Cerebellar cortex (tissue), 1 donor: ENCODE data around the gene KIAA0825.
A peak's percentile ranks its signal among the peaks of the same experiment; 100 is the strongest.
"Not testable (repeated sequence)": the region's sequence is repeated elsewhere in the genome, so short reads cannot be mapped to it uniquely, and the experiment has no call there.

Experiments
- DNase-seq: peaks from one replicate; pipeline ENCODE4 v3.0.0-alpha.2; 2015; ENCODE audit warnings: low spot score

Gene KIAA0825

DNA sequence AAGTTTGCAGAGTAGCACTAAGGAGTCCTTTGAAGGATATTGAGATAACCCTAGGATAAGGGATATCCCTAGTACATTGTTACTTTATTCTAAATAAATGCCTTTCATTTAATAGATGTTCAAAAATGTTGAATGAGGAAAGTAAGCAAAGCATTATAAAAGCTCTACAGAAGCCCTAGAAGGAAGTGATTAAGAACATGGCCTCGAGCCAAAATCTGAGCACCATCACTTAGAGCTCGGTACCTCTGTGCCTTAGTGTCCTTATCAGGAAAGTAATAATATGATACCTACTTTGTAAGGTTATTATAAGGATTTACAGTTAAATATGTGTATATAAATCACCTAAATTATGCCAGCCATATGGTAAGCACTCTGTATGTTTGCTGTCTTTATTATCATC lies 242.6 kb downstream of the KIAA0825 start:
- no peak for DNase-seq

DNA sequence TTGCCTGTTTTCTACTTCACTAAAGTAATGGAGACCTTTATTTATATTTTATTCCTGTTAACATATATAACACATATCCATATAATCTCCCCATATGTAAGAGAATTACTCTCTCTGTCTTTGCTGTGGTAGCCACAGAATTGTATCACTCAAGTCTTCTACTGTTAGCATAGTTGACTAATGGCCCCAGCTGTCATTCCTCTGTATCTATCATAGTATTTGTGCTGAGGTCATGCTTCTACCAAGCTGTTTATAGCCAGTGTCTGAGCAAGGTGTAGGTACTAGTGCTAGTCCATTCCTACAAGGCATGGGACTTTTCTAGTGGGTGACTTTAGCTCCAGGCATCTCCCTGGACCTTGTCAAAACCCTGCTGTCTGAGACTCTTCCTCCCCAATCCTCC lies 244.1 kb downstream of the KIAA0825 start:
- DNase-seq, result no peak

- DNase-seq, result no peak
Observed at GRCh38 chr5:94367900-94368299, 250.5 kb downstream of the KIAA0825 start.

GRCh38 chr5:94366811-94367210 lies 251.6 kb downstream of the KIAA0825 start:
- no peak for DNase-seq

GRCh38 chr5:94362857-94363256 lies 255.5 kb downstream of the KIAA0825 start:
- DNase-seq, result no peak

- peak; percentile 9 for DNase-seq
Observed at GRCh38 chr5:94361832-94362796, 256.3 kb downstream of the KIAA0825 start.

GRCh38 chr5:94361161-94361560 lies 257.2 kb downstream of the KIAA0825 start:
- DNase-seq, result peak; percentile 23

GRCh38 chr5:94360382-94361130 lies 257.8 kb downstream of the KIAA0825 start:
- DNase-seq, result no peak

GRCh38 chr5:94359880-94360279 lies 258.5 kb downstream of the KIAA0825 start:
- no peak for DNase-seq

DNA sequence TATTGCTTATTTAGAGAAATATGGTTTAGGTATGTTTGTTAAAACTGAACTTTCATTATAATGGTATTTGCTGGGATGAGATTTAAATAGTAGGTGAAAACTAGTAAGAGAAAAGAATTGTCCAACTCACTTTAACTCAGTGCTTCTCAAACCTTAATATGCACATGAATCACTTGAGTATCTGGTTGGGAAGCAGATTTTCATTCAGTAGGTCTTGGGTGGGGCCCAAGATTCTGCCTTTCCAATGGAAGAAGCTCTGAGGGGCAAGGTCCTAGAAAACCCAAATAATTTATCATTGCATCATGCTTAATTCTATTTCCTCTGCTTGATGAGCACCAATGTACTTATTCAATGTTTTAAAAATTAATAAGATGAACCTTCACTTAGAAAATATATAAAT lies 262.6 kb downstream of the KIAA0825 start:
- DNase-seq, result no peak

DNA sequence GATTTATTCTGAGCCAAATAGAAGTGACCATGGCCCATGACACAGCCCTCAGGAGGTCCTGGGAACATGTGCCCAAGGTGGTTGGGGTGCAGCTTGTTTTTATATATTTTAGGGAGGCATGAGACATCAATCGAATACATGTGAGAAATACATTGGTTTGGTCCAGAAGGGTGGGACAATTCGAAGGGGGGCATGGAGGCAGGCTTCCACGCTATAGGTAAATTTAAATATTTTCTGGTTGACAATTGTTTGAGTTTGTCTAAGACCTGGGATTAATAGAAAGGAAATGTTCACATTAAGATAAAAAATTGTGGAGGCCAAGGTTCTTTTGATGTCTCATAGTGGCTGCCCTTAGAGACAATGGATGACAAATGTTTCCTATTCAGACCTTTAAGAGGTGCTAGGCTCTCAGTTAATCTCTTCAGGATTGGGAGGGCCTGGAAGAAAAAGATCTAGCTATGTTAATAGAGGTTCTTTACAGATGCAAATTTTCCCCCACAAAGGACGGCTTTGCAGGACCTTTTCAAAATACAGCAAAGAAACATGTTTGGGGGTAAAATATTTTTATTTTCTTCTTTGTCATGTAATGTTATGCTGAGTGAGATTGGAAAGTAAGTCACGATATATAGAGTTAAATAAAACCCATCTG lies 263.4 kb downstream of the KIAA0825 start:
- not testable (repeated sequence) for DNase-seq

DNA sequence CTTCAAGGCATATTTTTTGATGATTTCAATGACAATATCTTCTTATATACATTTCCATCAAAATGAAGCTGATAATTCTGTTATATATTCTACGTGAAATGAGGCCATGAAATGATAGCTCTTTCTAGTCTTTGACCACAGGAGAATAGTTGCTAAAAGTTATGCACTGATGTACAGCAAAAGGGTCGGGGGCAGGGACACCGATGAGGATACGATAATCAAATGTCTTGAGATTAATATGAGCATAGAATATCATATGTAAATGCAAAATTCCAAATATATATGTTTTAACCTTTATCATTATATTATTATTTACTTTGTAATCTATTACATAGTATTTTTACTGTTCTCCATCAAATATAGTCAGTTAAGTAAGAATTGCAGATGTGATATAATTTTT lies 264.8 kb downstream of the KIAA0825 start:
- DNase-seq, result no peak

- no peak for DNase-seq
Observed at GRCh38 chr5:94347130-94347529, 271.3 kb downstream of the KIAA0825 start.

DNA sequence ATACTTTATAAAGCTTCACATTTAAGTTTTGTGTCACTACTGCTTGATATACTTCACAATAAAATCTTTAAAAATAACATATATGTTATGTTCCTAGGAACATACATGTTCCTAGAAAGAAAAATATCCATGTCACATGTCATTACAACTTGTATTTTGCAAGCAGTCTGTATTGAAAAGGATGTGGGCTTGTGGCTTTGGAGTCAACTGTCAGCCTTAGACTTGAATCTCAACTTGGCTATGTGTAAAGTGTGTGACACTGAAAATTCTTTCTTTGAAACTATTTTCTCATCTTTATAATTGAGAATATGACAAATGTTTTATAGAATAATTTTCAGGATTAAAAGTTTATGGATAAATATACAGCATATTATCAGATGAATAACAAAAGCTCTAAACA lies 273.1 kb downstream of the KIAA0825 start:
- no peak for DNase-seq

DNA sequence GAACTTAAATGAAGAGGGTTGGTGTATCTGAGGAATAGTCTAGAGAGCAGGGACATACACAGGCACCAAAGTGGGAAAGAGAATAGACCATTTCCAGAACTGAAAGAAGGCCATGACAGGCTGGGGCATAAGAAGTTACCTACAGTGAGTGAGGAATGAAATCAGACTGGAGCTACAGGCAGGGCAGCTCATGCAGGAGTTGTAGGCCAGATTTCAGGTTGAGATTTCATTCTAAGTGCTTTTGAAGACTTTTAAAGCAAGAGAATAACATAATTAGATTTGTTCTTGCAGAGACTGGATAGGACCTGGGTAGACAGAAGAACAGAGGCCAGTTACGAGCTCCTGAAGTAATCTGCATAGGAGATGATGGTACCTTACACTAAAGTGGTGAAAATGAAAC lies 280.8 kb downstream of the KIAA0825 start:
- DNase-seq, result no peak

DNA sequence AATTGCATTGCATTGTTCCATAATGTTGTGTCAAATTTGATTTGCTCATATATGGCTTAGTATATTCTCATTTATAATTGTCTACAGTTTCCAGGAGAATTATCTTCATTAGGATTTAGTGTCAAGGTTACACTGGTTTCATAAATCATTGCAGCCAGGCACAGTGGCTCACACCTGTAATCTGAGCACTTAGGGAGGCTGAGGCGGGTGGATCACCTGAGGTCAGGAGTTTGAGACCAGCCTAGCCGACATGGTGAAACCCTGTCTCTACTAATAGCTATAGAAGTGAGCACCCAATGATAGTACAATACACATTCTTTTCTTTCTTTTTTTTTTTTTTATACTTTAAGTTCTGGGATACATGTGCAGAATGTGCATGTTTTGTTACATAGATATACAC lies 282.5 kb downstream of the KIAA0825 start:
- no peak for DNase-seq

GRCh38 chr5:94329115-94329514 lies 289.3 kb downstream of the KIAA0825 start:
- no peak for DNase-seq

GRCh38 chr5:94326586-94326985 lies 291.8 kb downstream of the KIAA0825 start:
- DNase-seq, result no peak

DNA sequence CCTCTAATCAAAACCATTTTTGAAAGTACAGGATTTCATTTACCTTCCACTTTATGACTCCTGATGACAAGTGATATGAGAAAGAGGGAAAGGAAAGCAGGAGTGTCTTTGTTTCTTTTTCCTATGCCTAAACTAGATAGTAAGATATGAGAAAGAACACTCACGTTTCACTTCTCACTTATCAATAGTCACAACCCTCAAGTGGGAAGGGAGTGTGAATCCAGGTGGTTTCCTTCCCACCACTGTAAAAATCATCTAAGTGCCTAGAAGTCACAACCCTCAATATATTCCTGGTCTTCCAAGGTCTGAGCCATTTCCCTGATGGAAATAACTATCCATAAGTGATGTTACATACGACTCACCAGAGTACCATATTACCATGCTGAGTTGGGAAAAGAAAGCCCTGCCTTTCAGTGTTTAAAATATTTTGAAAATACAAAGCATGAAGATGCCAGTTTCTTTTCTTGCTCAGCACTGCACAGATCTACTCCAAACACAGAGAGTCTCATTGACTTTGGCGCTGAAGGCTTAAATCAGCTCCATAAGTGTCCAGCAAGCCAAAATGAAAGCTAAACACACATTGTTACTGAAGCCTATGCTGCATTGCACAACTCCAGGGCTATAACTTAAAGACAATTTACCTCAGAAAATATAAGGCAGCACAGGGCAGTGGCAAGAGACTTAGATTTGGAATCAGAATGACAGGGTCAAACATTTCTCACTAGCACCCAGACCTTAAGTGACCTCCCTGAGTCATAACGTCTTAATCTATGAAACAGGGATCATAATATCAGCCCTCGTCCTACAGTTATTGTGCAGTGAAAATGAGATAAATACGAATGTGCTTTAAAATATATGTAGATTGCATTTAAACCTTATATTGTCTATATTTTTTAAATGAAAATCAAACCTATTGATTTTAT lies 301.2 kb downstream of the KIAA0825 start:
- no peak for DNase-seq

- peak; percentile 10 for DNase-seq
Observed at GRCh38 chr5:94314460-94315131, 303.8 kb downstream of the KIAA0825 start.

GRCh38 chr5:94313696-94314095 lies 304.7 kb downstream of the KIAA0825 start:
- no peak for DNase-seq
